BE2C (cell line): Measurements from ENCODE around the gene DENND4A.

Experiments used
- DNase-seq: peaks from one replicate; pipeline ENCODE4 v3.0.0-alpha.2; 2020
- H3K27me3 ChIP-seq: fragments of 250-450 bp; sonication (Bioruptor Pico); 2 replicates; pipeline ENCODE4 v1.5.1; 2020; ENCODE audit warnings: mild to moderate bottlenecking
- H3K36me3 ChIP-seq: fragments of 250-450 bp; sonication (Bioruptor Pico); 2 replicates; pipeline ENCODE4 v1.5.1; 2020; ENCODE audit warnings: mild to moderate bottlenecking
- H3K4me1 ChIP-seq: fragments of 250-450 bp; sonication (Bioruptor Pico); 2 replicates; pipeline ENCODE4 v1.5.1; 2020
- H3K4me3 ChIP-seq: 2 replicates; pipeline ENCODE4 v1.5.1; 2011; ENCODE audit warnings: low read depth, low read length
- H3K9me3 ChIP-seq: fragments of 250-450 bp; sonication (Bioruptor Pico); 2 replicates; pipeline ENCODE4 v1.5.1; 2020
- TF ChIP-seq, protein P1 (sequence below): IDR thresholded peaks from 2 replicates; pipeline ENCODE4 v1.5.1; 2012; ENCODE audit warnings: mild to moderate bottlenecking, low read depth, low read length

The DENND4A gene

DNA sequence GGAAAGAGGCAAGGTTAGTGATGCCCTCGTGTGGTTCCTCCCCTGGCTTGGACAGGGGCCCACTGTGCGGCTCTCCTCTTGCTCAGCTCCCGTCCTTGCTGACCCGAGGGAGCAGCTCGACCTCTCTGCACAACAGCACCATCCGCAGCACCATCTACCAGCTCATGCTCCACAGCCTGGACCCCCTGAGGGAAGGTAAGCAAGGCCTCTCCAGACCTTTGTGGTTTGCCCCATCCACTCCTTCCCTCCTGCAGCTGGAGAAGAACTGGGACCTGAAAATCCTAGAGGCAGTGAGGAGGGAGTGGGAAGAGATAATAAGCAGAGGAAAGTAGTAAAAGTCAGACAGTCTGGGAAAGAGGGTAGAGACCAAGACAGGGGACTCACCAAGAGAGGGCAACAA is 152.6 kb downstream of the DENND4A start:
- TF ChIP-seq, protein P1, sequence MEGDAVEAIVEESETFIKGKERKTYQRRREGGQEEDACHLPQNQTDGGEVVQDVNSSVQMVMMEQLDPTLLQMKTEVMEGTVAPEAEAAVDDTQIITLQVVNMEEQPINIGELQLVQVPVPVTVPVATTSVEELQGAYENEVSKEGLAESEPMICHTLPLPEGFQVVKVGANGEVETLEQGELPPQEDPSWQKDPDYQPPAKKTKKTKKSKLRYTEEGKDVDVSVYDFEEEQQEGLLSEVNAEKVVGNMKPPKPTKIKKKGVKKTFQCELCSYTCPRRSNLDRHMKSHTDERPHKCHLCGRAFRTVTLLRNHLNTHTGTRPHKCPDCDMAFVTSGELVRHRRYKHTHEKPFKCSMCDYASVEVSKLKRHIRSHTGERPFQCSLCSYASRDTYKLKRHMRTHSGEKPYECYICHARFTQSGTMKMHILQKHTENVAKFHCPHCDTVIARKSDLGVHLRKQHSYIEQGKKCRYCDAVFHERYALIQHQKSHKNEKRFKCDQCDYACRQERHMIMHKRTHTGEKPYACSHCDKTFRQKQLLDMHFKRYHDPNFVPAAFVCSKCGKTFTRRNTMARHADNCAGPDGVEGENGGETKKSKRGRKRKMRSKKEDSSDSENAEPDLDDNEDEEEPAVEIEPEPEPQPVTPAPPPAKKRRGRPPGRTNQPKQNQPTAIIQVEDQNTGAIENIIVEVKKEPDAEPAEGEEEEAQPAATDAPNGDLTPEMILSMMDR, result no peak
- Histone ChIP-seq H3K27me3 (no peaks in the 10 kb centered on the region), H3K4me1 (no peaks in the 10 kb centered on the region), H3K36me3 (no peaks in the 10 kb centered on the region), H3K4me3 (no peak overlapping the region), H3K9me3 (no peaks in the 10 kb centered on the region)
- DNase-seq, result no peak

DNA sequence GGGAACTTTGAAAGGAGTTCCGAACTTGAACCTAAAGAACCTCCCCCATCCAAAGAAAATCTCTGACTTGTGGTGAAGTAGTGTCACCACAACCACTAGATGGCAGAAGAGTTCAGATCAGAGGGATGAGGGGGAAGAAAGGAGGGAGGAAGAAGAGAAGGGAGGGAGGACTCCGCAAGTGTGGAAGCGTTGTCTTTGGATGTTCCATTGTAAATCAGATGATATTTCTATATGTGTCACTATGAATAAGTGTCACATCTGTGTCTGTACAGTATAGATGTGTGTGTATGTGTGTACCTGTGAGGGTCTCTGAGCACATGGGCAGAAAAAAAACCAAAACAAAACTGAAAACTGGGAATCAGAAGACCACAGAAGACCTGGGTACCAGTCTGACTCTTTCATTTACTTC is 153.4 kb downstream of the DENND4A start:
- no peaks in the 10 kb centered on the region for H3K36me3 ChIP-seq
- peak; percentile 45 for DNase-seq
- no peaks in the 10 kb centered on the region for H3K4me1 ChIP-seq
- H3K27me3 ChIP-seq, result no peaks in the 10 kb centered on the region
- TF ChIP-seq, protein P1, result peak; percentile 96
- no peaks in the 10 kb centered on the region for H3K9me3 ChIP-seq
- H3K4me3 ChIP-seq, result no peak overlapping the region

DNA sequence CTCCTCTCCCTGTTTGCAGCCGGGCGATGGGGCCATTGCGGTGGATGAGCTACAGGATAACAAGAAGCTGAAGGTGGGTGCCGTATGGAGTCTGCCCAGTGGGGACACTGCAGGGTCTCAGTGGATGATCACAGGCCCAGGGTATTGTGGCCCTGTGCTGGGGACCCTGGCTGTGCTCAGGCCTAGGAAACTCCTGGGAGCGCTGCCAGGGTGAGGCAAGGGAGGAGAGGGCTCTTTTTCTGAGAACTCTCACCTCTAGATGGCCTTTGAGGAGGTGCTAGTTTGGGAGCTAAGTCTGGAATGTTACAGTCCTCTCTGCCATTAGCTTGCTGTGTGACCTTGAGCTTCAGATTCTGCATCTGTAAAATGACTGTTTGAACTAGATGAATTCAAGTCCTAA is 154.0 kb downstream of the DENND4A start:
- H3K36me3 ChIP-seq, result no peaks in the 10 kb centered on the region
- no peaks in the 10 kb centered on the region for H3K4me1 ChIP-seq
- no peaks in the 10 kb centered on the region for H3K27me3 ChIP-seq
- TF ChIP-seq, protein P1, result no peak
- no peak overlapping the region for H3K4me3 ChIP-seq
- H3K9me3 ChIP-seq, result no peaks in the 10 kb centered on the region
- no peak for DNase-seq

DNA sequence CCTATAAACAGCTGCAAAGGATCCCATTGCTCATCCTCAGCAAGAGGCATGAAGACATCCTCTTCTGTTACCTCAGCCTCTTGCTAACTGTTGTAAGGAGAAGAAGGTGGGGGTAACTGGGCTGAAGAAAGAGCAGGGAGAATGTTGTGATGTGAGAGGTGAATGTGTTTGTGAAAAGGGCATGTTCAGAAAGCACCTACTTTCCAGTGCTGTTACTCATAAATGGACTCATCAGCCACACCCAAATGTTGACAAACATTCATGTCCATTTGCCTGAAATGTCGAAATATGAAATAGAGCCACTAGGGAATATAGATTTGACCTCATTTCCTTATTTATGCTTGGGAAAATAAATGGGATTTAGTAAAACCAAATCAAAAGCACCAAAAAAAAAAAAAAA is 157.7 kb downstream of the DENND4A start:
- Histone ChIP-seq H3K4me1 (no peaks in the 10 kb centered on the region), H3K27me3 (no peaks in the 10 kb centered on the region), H3K36me3 (no peaks in the 10 kb centered on the region), H3K9me3 (no peaks in the 10 kb centered on the region), H3K4me3 (no peak overlapping the region)
- no peak for DNase-seq
- TF ChIP-seq, protein P1, result no peak

DNA sequence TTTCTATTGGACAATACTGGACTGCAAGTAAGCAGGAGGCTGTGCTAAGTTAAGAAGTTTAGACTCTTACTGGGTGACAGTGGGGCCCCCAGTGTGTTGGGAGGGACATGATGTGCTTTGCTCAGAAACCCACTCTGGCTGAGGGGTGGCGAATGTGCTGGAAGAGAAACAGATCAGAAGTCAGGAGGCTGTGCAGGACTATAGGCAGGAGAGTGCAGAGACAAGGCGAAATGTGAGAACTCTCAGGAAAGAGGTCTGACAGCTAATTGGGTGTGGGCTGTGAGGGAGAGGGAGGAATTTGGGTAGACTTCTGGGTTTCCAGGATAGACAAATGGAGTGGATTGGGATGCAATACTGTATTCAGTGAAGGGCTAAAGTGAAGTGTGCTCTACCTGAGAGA is 158.3 kb downstream of the DENND4A start:
- TF ChIP-seq, protein P1, result no peak

DNA sequence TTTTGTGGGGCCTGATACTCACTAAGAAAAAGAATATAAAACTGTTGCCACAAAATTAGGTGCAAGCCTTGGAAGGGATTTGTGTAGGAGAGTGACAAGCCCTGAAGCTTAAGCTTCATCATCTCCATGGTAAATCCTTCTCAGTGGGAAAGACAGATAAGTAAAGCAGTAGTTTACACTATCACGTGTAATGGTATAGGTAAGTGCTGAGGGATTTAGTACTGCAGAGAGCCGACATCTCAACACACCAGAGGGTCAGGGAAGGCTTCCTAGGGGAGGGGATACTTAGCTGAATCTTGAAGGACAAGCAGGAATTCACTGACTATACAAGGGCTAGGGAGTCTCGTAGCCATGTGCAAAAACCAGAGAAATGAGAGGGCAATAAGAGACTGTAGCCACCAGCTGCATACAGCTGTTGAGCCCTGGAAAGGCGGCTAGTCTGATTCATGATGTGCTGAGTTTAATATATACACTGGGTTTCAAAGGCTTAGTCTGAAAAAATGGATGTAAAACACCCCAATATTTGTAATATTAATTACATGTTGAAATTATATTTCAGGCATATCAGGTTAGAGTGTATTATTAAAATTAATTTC is 159.2 kb downstream of the DENND4A start:
- Histone ChIP-seq H3K4me1 (no peaks in the 10 kb centered on the region), H3K36me3 (no peaks in the 10 kb centered on the region), H3K9me3 (no peaks in the 10 kb centered on the region), H3K4me3 (no peak overlapping the region), H3K27me3 (no peaks in the 10 kb centered on the region)
- TF ChIP-seq, protein P1, result no peak
- no peak for DNase-seq

More for the DNA sequence above, 158.3 kb downstream of the DENND4A start:
- H3K36me3 ChIP-seq, result no peaks in the 10 kb centered on the region
- no peak overlapping the region for H3K4me3 ChIP-seq
- no peak for DNase-seq
- H3K9me3 ChIP-seq, result no peaks in the 10 kb centered on the region
- H3K27me3 ChIP-seq, result no peaks in the 10 kb centered on the region
- H3K4me1 ChIP-seq, result no peaks in the 10 kb centered on the region
